IMR-90 (cell line): ENCODE data around the gene AGPAT3. TPM values are rescaled to one million over a fixed set of nuclear protein-coding genes. Genes with fewer than 3 reads are reported as not detected.

ENCODE experiments used
- ATAC-seq: fragments of 200-7000 bp; cut with Tn5 transposase; 2 replicates; pipeline ENCODE4 v1.9.1; 2020; ENCODE audit warnings: low read depth, mild to moderate bottlenecking, moderate library complexity
- BruUV-seq: library from RNA; stranded (reverse); fragments of 400-500 nt; replicated peaks from 2 replicates; lab custom pipeline; 2021; lab: Mats Ljungman, UMichigan
- CTCF ChIA-PET: fragments of 300-600 bp; formaldehyde crosslinking; extraction: SDS; loops from one replicate; lab custom pipeline; 2021; ENCODE audit warnings: antibody characterized with exemption; lab: Yijun Ruan, JAX
- POLR2A ChIA-PET: fragments of 300-600 bp; sonication (Branson Sonifier 250); formaldehyde crosslinking; loops from one replicate; lab custom pipeline; 2022; ENCODE audit warnings: antibody characterized with exemption; ENCODE audit not compliant: unreplicated experiment; lab: Charles Lee
- DNase-seq: peaks from one replicate; pipeline ENCODE4 v3.0.0; 2013
- H2AFZ ChIP-seq: replicated peaks from 2 replicates; pipeline ENCODE3; 2013; ENCODE audit warnings: low read length, mild to moderate bottlenecking; ENCODE audit not compliant: poor library complexity
- H2AK5ac ChIP-seq: 2 replicates; pipeline ENCODE4 v1.6.1; 2013; ENCODE audit warnings: low read depth, low read length, inconsistent platforms
- H2AK9ac ChIP-seq: replicated peaks from 2 replicates; pipeline ENCODE3; 2013; ENCODE audit warnings: mild to moderate bottlenecking, low read depth, low read length, moderate library complexity; ENCODE audit not compliant: poor library complexity
- H2BK120ac ChIP-seq: 2 replicates; pipeline ENCODE4 v1.6.1; 2013; ENCODE audit warnings: low read depth, low read length, inconsistent platforms
- H2BK15ac ChIP-seq: 3 replicates; pipeline ENCODE4 v1.6.1; 2013; ENCODE audit warnings: low read depth, low read length, inconsistent platforms
- H2BK20ac ChIP-seq: 2 replicates; pipeline ENCODE4 v1.6.1; 2013; ENCODE audit warnings: low read depth, mild to moderate bottlenecking, inconsistent platforms, low read length, moderate library complexity
- H2BK5ac ChIP-seq: 2 replicates; pipeline ENCODE4 v1.6.1; 2013; ENCODE audit warnings: mild to moderate bottlenecking, low read depth, low read length, inconsistent platforms; ENCODE audit not compliant: poor library complexity, severe bottlenecking
- H3K14ac ChIP-seq: replicated peaks from 2 replicates; pipeline ENCODE4 v1.6.1; 2013; ENCODE audit warnings: low read depth, low read length, inconsistent platforms
- H3K18ac ChIP-seq: 2 replicates; pipeline ENCODE4 v1.6.1; 2013; ENCODE audit warnings: low read depth, low read length, control low read depth
- H3K23ac ChIP-seq: 2 replicates; pipeline ENCODE4 v1.6.1; 2013; ENCODE audit warnings: low read depth, low read length, inconsistent platforms
- H3K27ac ChIP-seq: 2 replicates; pipeline ENCODE4 v1.5.1; 2013; ENCODE audit warnings: mild to moderate bottlenecking, control low read depth, low read length; ENCODE audit not compliant: insufficient read depth
- H3K27me3 ChIP-seq: 2 replicates; pipeline ENCODE4 v1.6.1; 2013; ENCODE audit warnings: low read length; ENCODE audit not compliant: control insufficient read depth, insufficient read depth
- H3K36me3 ChIP-seq: 2 replicates; pipeline ENCODE4 v1.6.1; 2013; ENCODE audit warnings: low read length, mixed read lengths; ENCODE audit not compliant: control insufficient read depth, insufficient read depth
- H3K4ac ChIP-seq: 2 replicates; pipeline ENCODE4 v1.6.1; 2013; ENCODE audit warnings: low read depth, low read length, inconsistent platforms
- H3K4me1 ChIP-seq: 2 replicates; pipeline ENCODE4 v1.6.1; 2013; ENCODE audit warnings: low read length, mixed read lengths; ENCODE audit not compliant: control insufficient read depth, insufficient read depth
- H3K4me2 ChIP-seq: 2 replicates; pipeline ENCODE4 v1.6.1; 2013; ENCODE audit warnings: low read depth, mild to moderate bottlenecking, control low read depth, low read length, moderate library complexity
- H3K4me3 ChIP-seq: 2 replicates; pipeline ENCODE4 v1.5.1; 2013; ENCODE audit warnings: low read depth, mild to moderate bottlenecking, control low read depth, low read length, moderate library complexity; ENCODE audit not compliant: insufficient read depth
- H3K56ac ChIP-seq: 2 replicates; pipeline ENCODE4 v1.6.1; 2013; ENCODE audit warnings: low read length, inconsistent platforms; ENCODE audit not compliant: insufficient read depth; ENCODE audit errors: extremely low read depth
- H3K79me1 ChIP-seq, 2 experiments: 2 replicates each; pipeline ENCODE4 v1.6.1; 2013; ENCODE audit warnings: low read length in 2 of 2, inconsistent platforms in 1 of 2, low read depth in 1 of 2
- H3K9ac ChIP-seq: 2 replicates; pipeline ENCODE4 v1.6.1; 2013; ENCODE audit warnings: low read depth, low read length, control low read depth
- H3K9me1 ChIP-seq: 2 replicates; pipeline ENCODE4 v1.6.1; 2013; ENCODE audit warnings: low read length, inconsistent platforms; ENCODE audit not compliant: insufficient read depth
- H3K9me3 ChIP-seq: 2 replicates; pipeline ENCODE4 v1.6.1; 2013; ENCODE audit warnings: low read length; ENCODE audit not compliant: control insufficient read depth, insufficient read depth
- H4K20me1 ChIP-seq: 2 replicates; pipeline ENCODE4 v1.6.1; 2013; ENCODE audit warnings: low read length, inconsistent platforms; ENCODE audit not compliant: insufficient read depth
- H4K5ac ChIP-seq: 2 replicates; pipeline ENCODE4 v1.6.1; 2013; ENCODE audit warnings: mild to moderate bottlenecking, low read depth, low read length, control low read depth
- H4K8ac ChIP-seq, 2 experiments: 2 replicates each; pipeline ENCODE4 v1.6.1; 2013; ENCODE audit warnings: low read depth in 2 of 2, low read length in 2 of 2, control low read depth in 1 of 2, inconsistent platforms in 1 of 2
- H4K91ac ChIP-seq: 2 replicates; pipeline ENCODE4 v1.6.1; 2013; ENCODE audit warnings: low read depth, low read length, inconsistent platforms; ENCODE audit not compliant: insufficient read depth
- FOS ChIP-seq: fragments of 150-350 bp; IDR thresholded peaks from 2 replicates; pipeline ENCODE4 v1.6.1; 2016; ENCODE audit warnings: low read depth, low read length
- RAD21 ChIP-seq: IDR thresholded peaks from 2 replicates; pipeline ENCODE4 v1.6.1; 2012; ENCODE audit warnings: low read length, improper control_type of control experiment
- SMC3 ChIP-seq: fragments of 150-350 bp; IDR thresholded peaks from 2 replicates; pipeline ENCODE4 v1.6.1; 2016; ENCODE audit warnings: low read depth, mild to moderate bottlenecking, antibody characterized with exemption, low read length, moderate library complexity
- WGBS, 2 experiments: methylation state at CpG; one replicate each; pipeline versions ENCODE4 v1.1.5 to v1.1.7; 2013; ENCODE audit warnings: missing lambda C conversion rate in 2 of 2; ENCODE audit not compliant: insufficient read length in 1 of 2; ENCODE audit errors: extremely low coverage in 2 of 2; 5-methylcytosine and 5-hydroxymethylcytosine counted together
- dilution Hi-C: fragments of 300-500 bp; cut with HindIII; formaldehyde crosslinking; loops from one replicate; pipeline ENCODE4 v1.14.3; 2018; ENCODE audit warnings: low sequenced_read_pairs; ENCODE audit not compliant: unreplicated experiment
- in situ Hi-C: fragments of 300-500 bp; cut with MboI; formaldehyde crosslinking; loops from 3 replicates; pipeline ENCODE4 v1.14.3; 2019; ENCODE audit warnings: low sequenced_read_pairs, inconsistent platforms, mixed read lengths
- intact Hi-C: fragments of 100-400 bp; cut with micrococcal nuclease; formaldehyde crosslinking; loops from 2 replicates; pipeline ENCODE4 v1.10.0; 2022
- polyA plus RNA-seq, 3 experiments: library from polyadenylated mRNA; depleted of rRNA; stranded (reverse); fragments of >200 nt; gene quantifications; 2 replicates each; pipeline ENCODE4 v1.2.3, GENCODE V29; 2012; ENCODE audit warnings: low replicate concordance in 1 of 3
- total RNA-seq: library from RNA; depleted of rRNA; stranded (reverse); fragments of >200 nt; gene quantifications from 2 replicates; pipeline ENCODE4 v1.2.3, GENCODE V29; 2012

Gene AGPAT3
- total and polyA plus RNA-seq, 2 of the 4 experiments (the other 2 are of a cell fraction), result 27.1 to 38.7 TPM

DNA sequence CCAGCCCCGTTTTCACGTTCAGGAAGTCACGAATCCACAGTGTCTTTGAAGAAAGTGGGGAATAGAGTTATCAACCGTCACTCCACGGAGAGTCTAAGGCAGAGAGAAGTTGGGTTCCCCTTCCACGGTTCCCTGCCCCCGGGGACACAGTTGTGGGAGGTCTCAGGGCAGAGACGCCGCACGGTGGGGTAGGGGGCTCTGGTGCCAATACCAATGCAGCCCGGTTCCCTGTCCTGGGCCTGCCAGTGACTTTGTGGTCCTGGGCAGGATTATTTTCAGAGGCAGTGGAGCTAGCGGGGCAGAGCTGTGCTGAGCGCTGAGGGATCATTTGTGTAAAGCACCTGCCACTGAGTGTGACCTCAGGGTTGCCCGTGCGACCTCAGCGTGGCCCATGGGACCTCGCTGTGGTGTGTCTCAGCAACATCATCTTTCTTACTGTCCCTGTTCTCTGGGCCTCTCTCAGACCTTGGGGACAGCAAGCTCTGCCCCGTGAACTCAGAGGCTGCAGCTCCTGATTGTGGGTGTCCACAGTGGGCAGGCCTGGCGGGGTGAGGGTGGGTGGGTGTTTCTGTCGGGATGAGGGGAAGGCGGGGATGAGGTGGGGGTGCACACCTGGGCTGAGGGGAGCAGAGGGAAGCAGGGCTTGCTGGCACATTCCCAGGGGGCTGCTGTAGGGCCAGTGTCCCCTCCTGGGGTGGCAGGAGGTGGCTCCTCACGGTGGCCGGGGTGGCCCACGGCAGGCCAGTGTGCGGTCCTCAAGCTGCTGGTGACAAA lies 65.2 kb downstream of the AGPAT3 start (continued):
- TF ChIP-seq SMC3, result no peak

DNA sequence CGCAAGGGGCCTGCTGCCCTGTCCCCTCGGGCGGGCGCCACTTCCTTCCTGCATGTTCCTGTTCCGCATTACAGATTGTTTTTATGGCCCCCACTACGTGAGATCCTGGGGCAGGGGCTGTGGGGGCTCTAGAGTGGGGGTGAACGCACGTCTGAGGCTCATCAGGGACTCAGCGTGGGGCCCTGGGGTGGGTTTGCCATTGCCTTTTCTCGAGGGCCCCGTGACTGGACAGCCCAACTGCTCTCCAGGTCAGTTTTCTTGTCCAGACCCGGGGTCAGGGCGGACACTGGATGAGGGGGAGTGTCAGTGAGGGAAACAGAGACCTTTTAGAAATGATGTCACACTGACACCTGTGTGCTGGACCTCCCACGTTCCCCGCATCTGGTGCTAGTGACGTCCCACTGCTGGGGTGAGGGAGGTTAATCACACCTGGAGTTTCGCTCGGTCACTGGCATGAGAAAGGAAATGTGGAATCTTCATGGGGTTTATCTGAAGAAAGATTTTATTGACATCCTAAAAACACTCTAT lies 65.9 kb downstream of the AGPAT3 start:
- H2BK20ac ChIP-seq, result no peak overlapping the region
- no TSS peak for BruUV-seq
- no peaks in the 10 kb centered on the region for H3K4me1 ChIP-seq
- H3K4me3 ChIP-seq, result no peak overlapping the region
- peaks cover 10% of the 10 kb centered on the region; the same call in 1 of the 2 replicates for H3K36me3 ChIP-seq
- no peak overlapping the region for H3K18ac ChIP-seq
- H3K79me1 ChIP-seq, result peaks cover 22 to 68% of the 10 kb centered on the region in 2 experiments
- H2BK120ac ChIP-seq, result no peak overlapping the region
- WGBS, 2 experiments, result 83% methylated on average over 2 of the region's 18 CpGs; no CpG with 5 or more reads in 1 of the 2 experiments
- H3K27me3 ChIP-seq, result no peaks in the 10 kb centered on the region
- in situ Hi-C loops (no loop called here), dilution Hi-C loops (no loop called here), intact Hi-C loops (no loop called here)
- POLR2A ChIA-PET, result no interaction called here
- no peak overlapping the region for H2AK5ac ChIP-seq
- H3K9me1 ChIP-seq, result peaks cover 11% of the 10 kb centered on the region
- no peaks in the 10 kb centered on the region for H3K9me3 ChIP-seq
- CTCF ChIA-PET, result no interaction called here
- no peak overlapping the region for H3K9ac ChIP-seq
- H2BK5ac ChIP-seq, result no peak overlapping the region
- no peak overlapping the region for H4K8ac ChIP-seq
- peaks cover 65% of the 10 kb centered on the region for H4K20me1 ChIP-seq
- ATAC-seq (no peak), DNase-seq (no peak)
- no peak overlapping the region for H3K4ac ChIP-seq
- no peak overlapping the region for H4K91ac ChIP-seq
- H3K56ac ChIP-seq, result no peak overlapping the region
- H3K27ac ChIP-seq, result no peak overlapping the region
- no peak overlapping the region for H3K14ac ChIP-seq
- H2AFZ ChIP-seq, result no peak overlapping the region
- H3K23ac ChIP-seq, result no peak overlapping the region
- H2BK15ac ChIP-seq, result no peak overlapping the region
- no peak overlapping the region for H4K5ac ChIP-seq
- no peak overlapping the region for H2AK9ac ChIP-seq
- TF ChIP-seq RAD21, result no peak
- no peak for TF ChIP-seq FOS
- H3K4me2 ChIP-seq, result no peak overlapping the region
